K562 (cell line): ENCODE measurements around the gene JUP. TPM values are rescaled to one million over a fixed set of nuclear protein-coding genes. Genes with fewer than 3 reads are reported as not detected.
A peak's percentile ranks its signal among the peaks of the same experiment; 100 is the strongest.

Experiments used
- BRD9 ChIP-seq: fragments of 450-650 bp; IDR thresholded peaks from 2 replicates; pipeline ENCODE4 v1.6.1; 2018; ENCODE audit warnings: low read depth; ENCODE audit not compliant: partially characterized antibody
- MCM5 ChIP-seq: fragments of 450-650 bp; IDR thresholded peaks from 2 replicates; pipeline ENCODE4 v1.6.1; 2016; ENCODE audit warnings: low read depth
- TBP ChIP-seq: optimal IDR thresholded peaks from 2 replicates; pipeline ENCODE3; 2011; ENCODE audit warnings: low read depth, low read length, improper control_type of control experiment
- WHSC1 ChIP-seq: IDR thresholded peaks from one replicate; pipeline ENCODE4 v1.6.1; 2012; ENCODE audit warnings: low read length, control low read depth, inconsistent platforms
- ZNF561 ChIP-seq: fragments of 450-650 bp; formaldehyde crosslinking; conservative IDR thresholded peaks from 2 replicates; pipeline ENCODE4 v1.4.0; 2020; ENCODE audit warnings: mild to moderate bottlenecking, moderate library complexity
- polyA plus RNA-seq, 8 experiments: library from polyadenylated mRNA; depleted of rRNA in 4 of 8; stranded (reverse) in 5 of 8; unstranded in 3 of 8; fragments of >200 nt; fragmentation: Nextera tagmentation in 2 of 8; fragmentation: Illumina TruSeq in 1 of 8; extraction: Ambion mirVana in 2 of 8; extraction: Trizol in 1 of 8; gene quantifications; 2 replicates each; pipeline versions ENCODE4 v1.2.1 to v1.2.3, GENCODE V29; 2011 to 2014; ENCODE audit warnings: inconsistent platforms in 1 of 8, missing spikeins in 1 of 8
- total RNA-seq, 7 experiments: library from RNA; depleted of rRNA in 6 of 7; stranded (reverse); fragments of >200 nt in 6 of 7; fragmentation: Illumina TruSeq in 2 of 7; extraction: Trizol in 2 of 7; gene quantifications; 2 replicates each; pipeline versions ENCODE4 v1.2.1 to v1.2.3, GENCODE V29; 2011 to 2021; ENCODE audit warnings: low replicate concordance in 1 of 7
- TF ChIP-seq, protein P1 (sequence below): fragments of 250-450 bp; sonication (Bioruptor Pico); IDR thresholded peaks from 2 replicates; pipeline ENCODE4 v1.5.0; 2021
- TF ChIP-seq, protein P2 (sequence below): sonication (generic); formaldehyde crosslinking; IDR thresholded peaks from 2 replicates; pipeline ENCODE4 v1.8.0; 2022; ENCODE audit warnings: missing genetic modification reagents, mild to moderate bottlenecking, borderline replicate concordance

The JUP gene
- total and polyA plus RNA-seq, 9 of the 15 experiments (the other 6 are each of a cell fraction or from before 2014, with no cell fraction given), result 6.4 to 177 (median 31.2) TPM

DNA sequence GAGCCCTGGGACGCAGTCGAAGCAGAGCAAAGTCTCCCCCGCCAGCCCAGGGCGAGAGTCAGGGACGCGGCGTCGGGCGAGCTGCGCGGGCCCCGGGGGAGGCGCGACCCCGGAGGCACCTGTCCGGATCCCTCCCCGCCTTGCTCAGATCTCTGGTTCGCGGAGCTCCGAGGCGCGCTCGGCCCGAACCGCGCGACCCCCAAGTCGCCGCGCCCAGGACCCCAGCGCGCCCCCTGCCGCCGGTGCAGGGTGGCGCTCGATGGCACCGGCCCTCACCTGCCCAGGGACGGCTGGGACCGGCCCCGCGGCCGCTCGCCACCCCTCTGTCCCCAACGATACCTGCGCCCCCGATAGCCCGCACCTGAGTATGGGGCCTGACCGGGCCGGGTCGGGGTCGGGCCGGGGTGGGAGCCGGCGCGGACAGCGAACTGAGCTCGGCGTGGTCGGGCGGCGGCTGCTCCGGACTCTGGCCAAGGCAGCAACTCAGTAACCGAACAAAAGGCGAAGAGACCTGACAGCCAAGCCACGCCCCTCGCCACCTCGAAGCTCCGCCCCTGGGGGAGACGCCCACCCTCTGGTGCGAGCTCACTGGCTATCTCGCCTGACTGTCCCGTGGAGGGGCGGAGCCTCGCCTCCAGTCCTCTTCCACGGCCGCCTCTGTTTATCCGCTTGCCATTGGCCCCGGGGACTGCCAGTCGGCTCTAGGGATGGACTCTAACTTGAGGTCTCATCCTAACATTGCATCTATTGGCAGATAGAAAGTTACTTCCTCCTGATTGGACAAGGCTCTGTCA lies at the start of gene JUP (continued):
- TF ChIP-seq, protein P1, sequence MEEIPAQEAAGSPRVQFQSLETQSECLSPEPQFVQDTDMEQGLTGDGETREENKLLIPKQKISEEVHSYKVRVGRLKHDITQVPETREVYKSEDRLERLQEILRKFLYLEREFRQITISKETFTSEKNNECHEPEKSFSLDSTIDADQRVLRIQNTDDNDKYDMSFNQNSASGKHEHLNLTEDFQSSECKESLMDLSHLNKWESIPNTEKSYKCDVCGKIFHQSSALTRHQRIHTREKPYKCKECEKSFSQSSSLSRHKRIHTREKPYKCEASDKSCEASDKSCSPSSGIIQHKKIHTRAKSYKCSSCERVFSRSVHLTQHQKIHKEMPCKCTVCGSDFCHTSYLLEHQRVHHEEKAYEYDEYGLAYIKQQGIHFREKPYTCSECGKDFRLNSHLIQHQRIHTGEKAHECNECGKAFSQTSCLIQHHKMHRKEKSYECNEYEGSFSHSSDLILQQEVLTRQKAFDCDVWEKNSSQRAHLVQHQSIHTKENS, result no peak
- TF ChIP-seq WHSC1 (no peak), ZNF561 (CRISPR knock-in tag) (no peak), BRD9 (peak; percentile 10), MCM5 (no peak), TBP (peak; percentile 96)
- TF ChIP-seq, protein P2, sequence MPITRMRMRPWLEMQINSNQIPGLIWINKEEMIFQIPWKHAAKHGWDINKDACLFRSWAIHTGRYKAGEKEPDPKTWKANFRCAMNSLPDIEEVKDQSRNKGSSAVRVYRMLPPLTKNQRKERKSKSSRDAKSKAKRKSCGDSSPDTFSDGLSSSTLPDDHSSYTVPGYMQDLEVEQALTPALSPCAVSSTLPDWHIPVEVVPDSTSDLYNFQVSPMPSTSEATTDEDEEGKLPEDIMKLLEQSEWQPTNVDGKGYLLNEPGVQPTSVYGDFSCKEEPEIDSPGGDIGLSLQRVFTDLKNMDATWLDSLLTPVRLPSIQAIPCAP (CRISPR knock-in tag), result no peak
